HEK293 (cell line): Measurements from ENCODE around the gene CTPS1.

ENCODE experiments used
- GLIS1 ChIP-seq: fragments of 450-650 bp; formaldehyde crosslinking; IDR thresholded peaks from 2 replicates; pipeline ENCODE4 v1.5.1; 2016; ENCODE audit warnings: missing biosample characterization, missing genetic modification characterization
- GLIS2 ChIP-seq: fragments of 450-650 bp; formaldehyde crosslinking; IDR thresholded peaks from 2 replicates; pipeline ENCODE4 v1.5.1; 2016; ENCODE audit warnings: missing biosample characterization, missing genetic modification characterization
- KLF1 ChIP-seq: fragments of 450-650 bp; formaldehyde crosslinking; IDR thresholded peaks from 2 replicates; pipeline ENCODE4 v1.5.1; 2016; ENCODE audit warnings: missing biosample characterization, missing genetic modification characterization
- KLF16 ChIP-seq: fragments of 450-650 bp; formaldehyde crosslinking; IDR thresholded peaks from 2 replicates; pipeline ENCODE4 v1.5.1; 2017; ENCODE audit warnings: missing biosample characterization, missing genetic modification characterization
- MEIS1 ChIP-seq: sonication (generic); formaldehyde crosslinking; IDR thresholded peaks from 2 replicates; pipeline ENCODE4 v1.8.1; 2022; ENCODE audit warnings: missing genetic modification reagents, mild to moderate bottlenecking, borderline replicate concordance
- PRDM2 ChIP-seq: fragments of 450-650 bp; formaldehyde crosslinking; IDR thresholded peaks from 2 replicates; pipeline ENCODE4 v1.5.1; 2016; ENCODE audit warnings: missing biosample characterization, missing genetic modification characterization, borderline replicate concordance
- SALL2 ChIP-seq: fragments of 450-650 bp; formaldehyde crosslinking; IDR thresholded peaks from 2 replicates; pipeline ENCODE4 v1.5.0; 2017; ENCODE audit warnings: missing biosample characterization, mild to moderate bottlenecking, missing genetic modification characterization, borderline replicate concordance
- SP3 ChIP-seq: fragments of 450-650 bp; formaldehyde crosslinking; IDR thresholded peaks from 2 replicates; pipeline ENCODE4 v1.5.1; 2016; ENCODE audit warnings: missing biosample characterization, missing genetic modification characterization
- YY1 ChIP-seq: fragments of 450-650 bp; formaldehyde crosslinking; IDR thresholded peaks from 2 replicates; pipeline ENCODE4 v1.5.1; 2018; ENCODE audit warnings: missing biosample characterization, missing genetic modification characterization
- ZBTB26 ChIP-seq: fragments of 450-650 bp; formaldehyde crosslinking; optimal IDR thresholded peaks from 2 replicates; pipeline ENCODE3; 2016; ENCODE audit warnings: missing biosample characterization, mild to moderate bottlenecking, missing genetic modification characterization
- ZBTB7A ChIP-seq: fragments of 450-650 bp; formaldehyde crosslinking; IDR thresholded peaks from 2 replicates; pipeline ENCODE4 v1.5.1; 2016; ENCODE audit warnings: low read depth, missing biosample characterization, missing genetic modification characterization
- ZNF10 ChIP-seq: fragments of 450-650 bp; formaldehyde crosslinking; IDR thresholded peaks from 2 replicates; pipeline ENCODE4 v1.5.1; 2017; ENCODE audit warnings: missing biosample characterization, missing genetic modification characterization
- ZNF16 ChIP-seq: fragments of 450-650 bp; formaldehyde crosslinking; IDR thresholded peaks from 2 replicates; pipeline ENCODE4 v1.5.1; 2016; ENCODE audit warnings: low read depth, missing biosample characterization, missing genetic modification characterization
- ZNF362 ChIP-seq: fragments of 450-650 bp; formaldehyde crosslinking; IDR thresholded peaks from 2 replicates; pipeline ENCODE4 v1.5.1; 2016; ENCODE audit warnings: missing biosample characterization, missing genetic modification characterization
- ZNF416 ChIP-seq: fragments of 450-650 bp; formaldehyde crosslinking; IDR thresholded peaks from 2 replicates; pipeline ENCODE4 v1.5.1; 2016; ENCODE audit warnings: missing biosample characterization, missing genetic modification characterization
- ZNF530 ChIP-seq: fragments of 450-650 bp; formaldehyde crosslinking; IDR thresholded peaks from 2 replicates; pipeline ENCODE4 v1.5.1; 2016; ENCODE audit warnings: low read depth, missing biosample characterization, missing genetic modification characterization
- ZNF544 ChIP-seq: fragments of 450-650 bp; formaldehyde crosslinking; IDR thresholded peaks from 2 replicates; pipeline ENCODE4 v1.5.0; 2017; ENCODE audit warnings: missing biosample characterization, missing genetic modification characterization
- ZNF600 ChIP-seq: fragments of 450-650 bp; formaldehyde crosslinking; IDR thresholded peaks from 2 replicates; pipeline ENCODE4 v1.5.1; 2016; ENCODE audit warnings: missing biosample characterization, missing genetic modification characterization
- ZNF624 ChIP-seq: fragments of 450-650 bp; formaldehyde crosslinking; IDR thresholded peaks from 2 replicates; pipeline ENCODE4 v1.5.1; 2017; ENCODE audit warnings: missing biosample characterization, missing genetic modification characterization
- ZNF837 ChIP-seq: fragments of 450-650 bp; formaldehyde crosslinking; IDR thresholded peaks from 2 replicates; pipeline ENCODE4 v1.5.1; 2016; ENCODE audit warnings: missing biosample characterization, missing genetic modification characterization
- ZSCAN18 ChIP-seq: fragments of 450-650 bp; formaldehyde crosslinking; IDR thresholded peaks from 2 replicates; pipeline ENCODE4 v1.5.1; 2016; ENCODE audit warnings: missing biosample characterization, missing genetic modification characterization
- ZSCAN30 ChIP-seq: fragments of 450-650 bp; IDR thresholded peaks from 2 replicates; pipeline ENCODE4 v1.5.1; 2018; ENCODE audit warnings: missing biosample characterization, mild to moderate bottlenecking, missing genetic modification characterization, moderate library complexity
- TF ChIP-seq, protein P1 (sequence below): fragments of 450-650 bp; formaldehyde crosslinking; IDR thresholded peaks from 2 replicates; pipeline ENCODE4 v1.5.1; 2016; ENCODE audit warnings: missing biosample characterization, missing genetic modification characterization, borderline replicate concordance
- TF ChIP-seq, protein P2 (sequence below): fragments of 450-650 bp; IDR thresholded peaks from 2 replicates; pipeline ENCODE4 v1.5.1; 2018; ENCODE audit warnings: missing biosample characterization, mild to moderate bottlenecking, missing genetic modification characterization

CTPS1 gene

GRCh38 chr1:40979241-40980067 lies at the start of gene CTPS1 (continued):
- TF ChIP-seq ZNF600 (tag by site-specific recombination) (peak; percentile 97), ZBTB26 (tag by site-specific recombination) (peak; percentile 95), ZBTB7A (tag by site-specific recombination) (peak; percentile 10; the same call in 1 of the 2 replicates), PRDM2 (tag by site-specific recombination) (peak; percentile 55; the same call in 1 of the 2 replicates), KLF1 (tag by site-specific recombination) (peak; percentile 66; the same call in 1 of the 2 replicates), ZNF837 (tag by site-specific recombination) (no peak), ZNF624 (no peak), YY1 (tag by site-specific recombination) (no peak), ZNF16 (tag by site-specific recombination) (no peak), GLIS1 (peak; percentile 82), GLIS2 (peak; percentile 82), ZNF416 (tag by site-specific recombination) (no peak), ZSCAN30 (tag by site-specific recombination) (peak; percentile 100), ZNF362 (no peak), ZNF530 (no peak), ZNF544 (tag by site-specific recombination) (no peak), ZSCAN18 (tag by site-specific recombination) (no peak), KLF16 (tag by site-specific recombination) (0 out of 2 replicates have a peak, but pooled peaks have one; percentile 56), SALL2 (no peak), ZNF10 (tag by site-specific recombination) (no peak), SP3 (tag by site-specific recombination) (peak; percentile 73), MEIS1 (no peak)
- TF ChIP-seq, protein P1, sequence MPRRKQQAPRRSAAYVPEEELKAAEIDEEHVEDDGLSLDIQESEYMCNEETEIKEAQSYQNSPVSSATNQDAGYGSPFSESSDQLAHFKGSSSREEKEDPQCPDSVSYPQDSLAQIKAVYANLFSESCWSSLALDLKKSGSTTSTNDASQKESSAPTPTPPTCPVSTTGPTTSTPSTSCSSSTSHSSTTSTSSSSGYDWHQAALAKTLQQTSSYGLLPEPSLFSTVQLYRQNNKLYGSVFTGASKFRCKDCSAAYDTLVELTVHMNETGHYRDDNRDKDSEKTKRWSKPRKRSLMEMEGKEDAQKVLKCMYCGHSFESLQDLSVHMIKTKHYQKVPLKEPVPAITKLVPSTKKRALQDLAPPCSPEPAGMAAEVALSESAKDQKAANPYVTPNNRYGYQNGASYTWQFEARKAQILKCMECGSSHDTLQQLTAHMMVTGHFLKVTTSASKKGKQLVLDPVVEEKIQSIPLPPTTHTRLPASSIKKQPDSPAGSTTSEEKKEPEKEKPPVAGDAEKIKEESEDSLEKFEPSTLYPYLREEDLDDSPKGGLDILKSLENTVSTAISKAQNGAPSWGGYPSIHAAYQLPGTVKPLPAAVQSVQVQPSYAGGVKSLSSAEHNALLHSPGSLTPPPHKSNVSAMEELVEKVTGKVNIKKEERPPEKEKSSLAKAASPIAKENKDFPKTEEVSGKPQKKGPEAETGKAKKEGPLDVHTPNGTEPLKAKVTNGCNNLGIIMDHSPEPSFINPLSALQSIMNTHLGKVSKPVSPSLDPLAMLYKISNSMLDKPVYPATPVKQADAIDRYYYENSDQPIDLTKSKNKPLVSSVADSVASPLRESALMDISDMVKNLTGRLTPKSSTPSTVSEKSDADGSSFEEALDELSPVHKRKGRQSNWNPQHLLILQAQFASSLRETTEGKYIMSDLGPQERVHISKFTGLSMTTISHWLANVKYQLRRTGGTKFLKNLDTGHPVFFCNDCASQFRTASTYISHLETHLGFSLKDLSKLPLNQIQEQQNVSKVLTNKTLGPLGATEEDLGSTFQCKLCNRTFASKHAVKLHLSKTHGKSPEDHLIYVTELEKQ = no peak
- TF ChIP-seq, protein P2, sequence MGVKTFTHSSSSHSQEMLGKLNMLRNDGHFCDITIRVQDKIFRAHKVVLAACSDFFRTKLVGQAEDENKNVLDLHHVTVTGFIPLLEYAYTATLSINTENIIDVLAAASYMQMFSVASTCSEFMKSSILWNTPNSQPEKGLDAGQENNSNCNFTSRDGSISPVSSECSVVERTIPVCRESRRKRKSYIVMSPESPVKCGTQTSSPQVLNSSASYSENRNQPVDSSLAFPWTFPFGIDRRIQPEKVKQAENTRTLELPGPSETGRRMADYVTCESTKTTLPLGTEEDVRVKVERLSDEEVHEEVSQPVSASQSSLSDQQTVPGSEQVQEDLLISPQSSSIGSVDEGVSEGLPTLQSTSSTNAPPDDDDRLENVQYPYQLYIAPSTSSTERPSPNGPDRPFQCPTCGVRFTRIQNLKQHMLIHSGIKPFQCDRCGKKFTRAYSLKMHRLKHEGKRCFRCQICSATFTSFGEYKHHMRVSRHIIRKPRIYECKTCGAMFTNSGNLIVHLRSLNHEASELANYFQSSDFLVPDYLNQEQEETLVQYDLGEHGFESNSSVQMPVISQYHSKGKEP (tag by site-specific recombination) = no peak
